ENCODE measurements around the gene LINC01488. TPM values are rescaled to one million over a fixed set of nuclear protein-coding genes. Genes with fewer than 3 reads are reported as not detected.

The LINC01488 gene
- polyA plus RNA-seq, 1 of the 3 experiments (the other 2 are of a cell fraction): not detected

- Histone ChIP-seq H3K27ac (ENCODE audit: low read depth in 2 of 2, low read length in 1 of 2) (no peak overlapping the region), H4K20me1 (ENCODE audit: insufficient read depth) (no peaks in the 10 kb centered on the region), H3F3A (replicated peaks; ENCODE audit: insufficient read depth) (no peaks in the 10 kb centered on the region), H3K4me3 (ENCODE audit: low read depth in 2 of 2, low read length in 1 of 2) (no peak overlapping the region), H3K4me2 (no peak overlapping the region), H3K9me2 (no peaks in the 10 kb centered on the region), H3K27me3 (ENCODE audit: insufficient read depth) (no peaks in the 10 kb centered on the region), H2AFZ (ENCODE audit: low read depth) (no peak overlapping the region), H3K36me3 (replicated peaks in 1 of 2; ENCODE audit: control insufficient read depth in 1 of 2, insufficient read depth in 2 of 2, low read length in 1 of 2) (no peaks in the 10 kb centered on the region), H3K9ac (no peak overlapping the region), H3K79me2 (ENCODE audit: insufficient read depth) (no peaks in the 10 kb centered on the region), H3K9me3 (no peaks in the 10 kb centered on the region), H3K4me1 (ENCODE audit: control insufficient read depth in 1 of 2, insufficient read depth in 2 of 2, low read depth in 1 of 2, low read length in 1 of 2) (peaks cover 0 to 3% of the 10 kb centered on the region in 2 experiments; a peak in 1 of 4 replicates)
- no peak for DNase-seq
- ChIA-PET POLR2A (no interaction called here), CTCF (interaction anchor here (1.0 to 1.4 kb wide), 2 partner anchors 208 to 235 kb away, joined by 3 read pairs; no protein-coding TSS in a partner anchor)
- no peak for TF ChIP-seq IRF3 (IDR thresholded peaks at IDR 0.05; ENCODE audit: low read depth, low read length)
- no peak for TF ChIP-seq SMC3 (IDR thresholded peaks at IDR 0.05; ENCODE audit: low read depth, low read length)
- 89% methylated on average over 13 of the region's 15 CpGs for WGBS (ENCODE audit: low lambda C conversion rate)
These were observed 46.1 kb upstream of the LINC01488 start for GRCh38 chr11:69435161-69435986.

- Histone ChIP-seq H3K4me2 (no peak overlapping the region), H3K9me3 (no peaks in the 10 kb centered on the region), H3F3A (replicated peaks; ENCODE audit: insufficient read depth) (peaks cover 5% of the 10 kb centered on the region), H3K4me3 (ENCODE audit: low read depth in 2 of 2, low read length in 1 of 2) (no peak overlapping the region), H3K4me1 (ENCODE audit: control insufficient read depth in 1 of 2, insufficient read depth in 2 of 2, low read depth in 1 of 2, low read length in 1 of 2) (peaks cover 0 to 3% of the 10 kb centered on the region in 2 experiments; a peak in 1 of 4 replicates), H3K36me3 (replicated peaks in 1 of 2; ENCODE audit: control insufficient read depth in 1 of 2, insufficient read depth in 2 of 2, low read length in 1 of 2) (no peaks in the 10 kb centered on the region), H3K27ac (ENCODE audit: low read depth in 2 of 2, low read length in 1 of 2) (no peak overlapping the region), H4K20me1 (ENCODE audit: insufficient read depth) (no peaks in the 10 kb centered on the region), H3K9me2 (no peaks in the 10 kb centered on the region), H2AFZ (ENCODE audit: low read depth) (no peak overlapping the region), H3K27me3 (ENCODE audit: insufficient read depth) (no peaks in the 10 kb centered on the region), H3K9ac (no peak overlapping the region), H3K79me2 (ENCODE audit: insufficient read depth) (no peaks in the 10 kb centered on the region)
- CTCF ChIA-PET: interaction anchor here (1.4 kb wide), 1 partner anchor 234 kb away, joined by 3 read pairs; no protein-coding TSS in a partner anchor
- DNase-seq: no peak
- POLR2A ChIA-PET: no interaction called here
- 96% methylated on average over 19 of the region's 22 CpGs for WGBS (ENCODE audit: low lambda C conversion rate)
- TF ChIP-seq MAX (IDR thresholded peaks at IDR 0.05; ENCODE audit: low read depth): no peak
- no peak for TF ChIP-seq USF1 (IDR thresholded peaks at IDR 0.05; ENCODE audit: borderline replicate concordance, low read depth)
- no peak for TF ChIP-seq PBX3 (IDR thresholded peaks at IDR 0.05)
- TF ChIP-seq ZBTB33 (IDR thresholded peaks at IDR 0.05; ENCODE audit: borderline replicate concordance, low read depth): no peak
- TF ChIP-seq EZH2phosphoT487 (IDR thresholded peaks at IDR 0.05; ENCODE audit: borderline replicate concordance, low read depth): no peak
- TF ChIP-seq FOXM1 (IDR thresholded peaks at IDR 0.05; ENCODE audit: low read depth): no peak
- no peak for TF ChIP-seq JUND (IDR thresholded peaks at IDR 0.05)
- no peak for TF ChIP-seq CTCF (IDR thresholded peaks at IDR 0.05)
- no peak for TF ChIP-seq SMC3 (IDR thresholded peaks at IDR 0.05; ENCODE audit: low read depth, low read length)
- no peak for TF ChIP-seq NFIC (IDR thresholded peaks at IDR 0.05; ENCODE audit: borderline replicate concordance)
- TF ChIP-seq POLR2AphosphoS5 (IDR thresholded peaks at IDR 0.05; ENCODE audit: low read depth, low read length): no peak
- TF ChIP-seq IRF3 (IDR thresholded peaks at IDR 0.05; ENCODE audit: low read depth, low read length): no peak
- no peak for TF ChIP-seq TAF1 (IDR thresholded peaks at IDR 0.05; ENCODE audit: borderline replicate concordance, low read depth, low read length)
- TF ChIP-seq FOSL2 (IDR thresholded peaks at IDR 0.05; ENCODE audit: borderline replicate concordance, low read depth): no peak
These were observed 45.2 kb upstream of the LINC01488 start for GRCh38 chr11:69436041-69436982.
